ENCODE measurements around the gene SYTL1. TPM values are rescaled to one million over a fixed set of nuclear protein-coding genes. Genes with fewer than 3 reads are reported as not detected.

Gene SYTL1
- total and polyA plus RNA-seq, 4 experiments from 2014 or later = 99.7 to 158 (median 144) TPM

GRCh38 chr1:27336756-27337155, 5.1 kb upstream of the SYTL1 start:
- H3K4me3 Mint-ChIP-seq = no peak overlapping the region
- peaks cover 37% of the 10 kb centered on the region for H3K4me1 ChIP-seq (ENCODE audit: insufficient read depth, low read length)
- peak overlapping the region in 4 of 7 donors; percentile 6 to 52 (median 31) for H3K27ac Mint-ChIP-seq
- no peak overlapping the region for H3K27ac ChIP-seq (ENCODE audit: low read depth, low read length)
- H3K9me3 ChIP-seq (ENCODE audit: control insufficient read depth in 1 of 2, low read length in 2 of 2) = no peaks in the 10 kb centered on the region
- no peak overlapping the region for H3K4me3 ChIP-seq (ENCODE audit: low read length in 2 of 2)
- no peaks in the 10 kb centered on the region for H3K27me3 Mint-ChIP-seq
- no peaks in the 10 kb centered on the region for H3K27me3 ChIP-seq (ENCODE audit: insufficient read depth, low read length)
- peaks cover 23 to 54% (median 37%) of the 10 kb centered on the region in 4 donors for H3K4me1 Mint-ChIP-seq
- intact Hi-C loops (cut with micrococcal nuclease) = no loop called here
- POLR2A ChIA-PET (ENCODE audit: partially characterized antibody) = interaction anchor here (1.3 kb wide), 1 partner anchor 10 kb away, joined by 5 read pairs; no protein-coding TSS in a partner anchor
- peaks cover 8 to 37% of the 10 kb centered on the region in 2 donors for H3K36me3 Mint-ChIP-seq
- CTCF ChIA-PET (ENCODE audit: partially characterized antibody) = interaction anchor here (1.2 to 6.2 kb wide), 4 partner anchors 11 to 50 kb away, joined by 3 to 130 read pairs (median 22); partner anchors contain the start of genes CD164L2 and GPR3
- peaks cover 36% of the 10 kb centered on the region for H3K36me3 ChIP-seq (ENCODE audit: insufficient read depth, low read length)
- DNase-seq = no peak
- peaks cover 0 to 2% (median 0%) of the 10 kb centered on the region in 8 donors for H3K9me3 Mint-ChIP-seq

GRCh38 chr1:27338751-27339150, 3.1 kb upstream of the SYTL1 start:
- Histone ChIP-seq H3K36me3 (ENCODE audit: insufficient read depth, low read length) (peaks cover 29% of the 10 kb centered on the region), H3K9me3 (ENCODE audit: control insufficient read depth in 1 of 2, low read length in 2 of 2) (no peaks in the 10 kb centered on the region), H3K4me3 (ENCODE audit: low read length in 2 of 2) (no peak overlapping the region), H3K4me1 (ENCODE audit: insufficient read depth, low read length) (peaks cover 24% of the 10 kb centered on the region), H3K27ac (ENCODE audit: low read depth, low read length) (no peak overlapping the region), H3K27me3 (ENCODE audit: insufficient read depth, low read length) (no peaks in the 10 kb centered on the region)
- intact Hi-C loops (cut with micrococcal nuclease) = no loop called here
- Mint-ChIP-seq H3K9me3 (peaks cover 0 to 2% (median 0%) of the 10 kb centered on the region in 8 donors), H3K4me3 (peak overlapping the region in 5 of 8 donors; percentile 33 to 71 (median 49)), H3K27me3 (no peaks in the 10 kb centered on the region), H3K4me1 (peaks cover 20 to 56% (median 31%) of the 10 kb centered on the region in 4 donors), H3K27ac (peak overlapping the region in 6 of 7 donors; percentile 50 to 96 (median 92)), H3K36me3 (peaks cover 8 to 42% of the 10 kb centered on the region in 2 donors)
- DNase-seq = no peak
- ChIA-PET CTCF (ENCODE audit: partially characterized antibody) (interaction anchor here (1.3 to 9.6 kb wide), 3 partner anchors 13 to 49 kb away, joined by 4 to 105 read pairs (median 5); no protein-coding TSS in a partner anchor), POLR2A (ENCODE audit: partially characterized antibody) (no interaction called here)

- H3K27me3 ChIP-seq (ENCODE audit: insufficient read depth, low read length) = no peaks in the 10 kb centered on the region
- peak overlapping the region in 5 of 8 donors; percentile 23 to 71 (median 54) for H3K4me3 Mint-ChIP-seq
- no peak overlapping the region for H3K4me3 ChIP-seq (ENCODE audit: low read length in 2 of 2)
- peaks cover 0 to 2% (median 0%) of the 10 kb centered on the region in 8 donors for H3K9me3 Mint-ChIP-seq
- ChIA-PET CTCF (ENCODE audit: partially characterized antibody) (interaction anchor here (1.3 to 9.6 kb wide), 3 partner anchors 13 to 48 kb away, joined by 4 to 105 read pairs (median 5); no protein-coding TSS in a partner anchor), POLR2A (ENCODE audit: partially characterized antibody) (interaction anchor here (8.3 kb wide), 1 partner anchor 17 kb away, joined by 202 read pairs; no protein-coding TSS in a partner anchor)
- H3K4me1 Mint-ChIP-seq = peaks cover 23 to 56% (median 33%) of the 10 kb centered on the region in 4 donors
- no peaks in the 10 kb centered on the region for H3K27me3 Mint-ChIP-seq
- no peaks in the 10 kb centered on the region for H3K9me3 ChIP-seq (ENCODE audit: control insufficient read depth in 1 of 2, low read length in 2 of 2)
- peak overlapping the region; percentile 50 to 96 (median 92) for H3K27ac Mint-ChIP-seq
- peaks cover 25% of the 10 kb centered on the region for H3K36me3 ChIP-seq (ENCODE audit: insufficient read depth, low read length)
- H3K4me1 ChIP-seq (ENCODE audit: insufficient read depth, low read length) = peaks cover 28% of the 10 kb centered on the region
- H3K27ac ChIP-seq (ENCODE audit: low read depth, low read length) = no peak overlapping the region
- H3K36me3 Mint-ChIP-seq = peaks cover 6 to 41% of the 10 kb centered on the region in 2 donors
- no peak for DNase-seq
- intact Hi-C loops (cut with micrococcal nuclease) = no loop called here
Measured at GRCh38 chr1:27339213-27339612, 2.6 kb upstream of the SYTL1 start.

GRCh38 chr1:27342391-27342777, 562 bp downstream of the SYTL1 start:
- Histone ChIP-seq H3K4me1 (ENCODE audit: insufficient read depth, low read length) (peaks cover 54% of the 10 kb centered on the region), H3K9me3 (ENCODE audit: control insufficient read depth in 1 of 2, low read length in 2 of 2) (no peaks in the 10 kb centered on the region), H3K27me3 (ENCODE audit: insufficient read depth, low read length) (no peaks in the 10 kb centered on the region), H3K4me3 (ENCODE audit: low read length in 2 of 2) (peak overlapping the region; percentile 82 to 94), H3K27ac (ENCODE audit: low read depth, low read length) (peak overlapping the region; percentile 80), H3K36me3 (ENCODE audit: insufficient read depth, low read length) (peaks cover 15% of the 10 kb centered on the region)
- Mint-ChIP-seq H3K36me3 (peaks cover 12 to 40% of the 10 kb centered on the region in 2 donors), H3K4me3 (peak overlapping the region; percentile 90 to 99 (median 97)), H3K27ac (peak overlapping the region; percentile 92 to 96 (median 95)), H3K4me1 (peaks cover 31 to 68% (median 48%) of the 10 kb centered on the region in 4 donors), H3K9me3 (no peaks in the 10 kb centered on the region), H3K27me3 (no peaks in the 10 kb centered on the region)
- CTCF ChIA-PET (ENCODE audit: partially characterized antibody) = interaction anchor here (0.7 to 9.6 kb wide), 11 partner anchors 10 to 320 kb away, joined by 3 to 105 read pairs (median 4); no protein-coding TSS in a partner anchor
- POLR2A ChIA-PET (ENCODE audit: partially characterized antibody) = interaction anchor here (1.1 to 8.3 kb wide), 8 partner anchors 10 to 320 kb away, joined by 3 to 202 read pairs (median 12); partner anchors contain the start of genes MAP3K6, TMEM222 and WASF2
- intact Hi-C loops (cut with micrococcal nuclease) = loop anchor here (1.0 kb wide), 1 partner anchor 20 kb away; the partner anchor contains the start of gene TMEM222
- peak in 1 of 5 donors; percentile 36 for DNase-seq

GRCh38 chr1:27342778-27343638, 1.2 kb downstream of the SYTL1 start:
- H3K9me3 Mint-ChIP-seq = no peaks in the 10 kb centered on the region
- intact Hi-C loops (cut with micrococcal nuclease) = loop anchor here (1.0 kb wide), 2 partner anchors 14 to 21 kb away; partner anchors contain the start of gene TMEM222

GRCh38 chr1:27343639-27344025, 1.8 kb downstream of the SYTL1 start:
- POLR2A ChIA-PET (ENCODE audit: partially characterized antibody) = interaction anchor here (0.8 to 8.3 kb wide), 6 partner anchors 11 to 599 kb away, joined by 3 to 202 read pairs (median 10); partner anchors contain the start of genes MAP3K6 and TMEM222

More at GRCh38 chr1:27342778-27343638, 1.2 kb downstream of the SYTL1 start:
- H3K27ac Mint-ChIP-seq = peak overlapping the region; percentile 92 to 96 (median 95)
- CTCF ChIA-PET (ENCODE audit: partially characterized antibody) = interaction anchor here (0.6 to 9.6 kb wide), 14 partner anchors 10 to 235 kb away, joined by 3 to 105 read pairs (median 4); no protein-coding TSS in a partner anchor
- Histone ChIP-seq H3K27me3 (ENCODE audit: insufficient read depth, low read length) (no peaks in the 10 kb centered on the region), H3K27ac (ENCODE audit: low read depth, low read length) (peak overlapping the region; percentile 80), H3K36me3 (ENCODE audit: insufficient read depth, low read length) (peaks cover 15% of the 10 kb centered on the region), H3K9me3 (ENCODE audit: control insufficient read depth in 1 of 2, low read length in 2 of 2) (no peaks in the 10 kb centered on the region), H3K4me3 (ENCODE audit: low read length in 2 of 2) (peak overlapping the region; percentile 82 to 94), H3K4me1 (ENCODE audit: insufficient read depth, low read length) (peaks cover 55% of the 10 kb centered on the region)
- H3K4me3 Mint-ChIP-seq = peak overlapping the region; percentile 90 to 99 (median 97)
- peak; percentile 84 to 95 (median 89) for DNase-seq
- peaks cover 33 to 68% (median 51%) of the 10 kb centered on the region in 4 donors for H3K4me1 Mint-ChIP-seq
- H3K27me3 Mint-ChIP-seq = no peaks in the 10 kb centered on the region
- POLR2A ChIA-PET (ENCODE audit: partially characterized antibody) = interaction anchor here (0.9 to 8.3 kb wide), 8 partner anchors 10 to 598 kb away, joined by 3 to 202 read pairs (median 16); partner anchors contain the start of genes MAP3K6, TMEM222 and WASF2
- H3K36me3 Mint-ChIP-seq = peaks cover 15 to 44% of the 10 kb centered on the region in 2 donors

More at GRCh38 chr1:27343639-27344025, 1.8 kb downstream of the SYTL1 start:
- Histone ChIP-seq H3K27me3 (ENCODE audit: insufficient read depth, low read length) (no peaks in the 10 kb centered on the region), H3K4me3 (ENCODE audit: low read length in 2 of 2) (peak overlapping the region; percentile 1 to 82), H3K9me3 (ENCODE audit: control insufficient read depth in 1 of 2, low read length in 2 of 2) (no peaks in the 10 kb centered on the region), H3K27ac (ENCODE audit: low read depth, low read length) (peak overlapping the region; percentile 80), H3K4me1 (ENCODE audit: insufficient read depth, low read length) (peaks cover 55% of the 10 kb centered on the region), H3K36me3 (ENCODE audit: insufficient read depth, low read length) (peaks cover 15% of the 10 kb centered on the region)
- CTCF ChIA-PET (ENCODE audit: partially characterized antibody) = interaction anchor here (0.6 to 9.6 kb wide), 8 partner anchors 11 to 236 kb away, joined by 3 to 105 read pairs (median 4); no protein-coding TSS in a partner anchor
- Mint-ChIP-seq H3K36me3 (peaks cover 16 to 45% of the 10 kb centered on the region in 2 donors), H3K27ac (peak overlapping the region; percentile 92 to 96 (median 95)), H3K4me1 (peaks cover 33 to 68% (median 51%) of the 10 kb centered on the region in 4 donors), H3K27me3 (no peaks in the 10 kb centered on the region), H3K9me3 (no peaks in the 10 kb centered on the region), H3K4me3 (peak overlapping the region; percentile 90 to 99 (median 97))
- DNase-seq = no peak
- intact Hi-C loops (cut with micrococcal nuclease) = loop anchor here (1.0 kb wide), 1 partner anchor 14 kb away; no protein-coding TSS in a partner anchor

Measured in CD4-positive, alpha-beta memory T cell (primary cell).